Measurements from ENCODE around the gene PIH1D2. TPM values are rescaled to one million over a fixed set of nuclear protein-coding genes. Genes with fewer than 3 reads are reported as not detected.

Gene PIH1D2
- total RNA-seq, 1 experiment from 2014 or later = 2.7 TPM

GRCh38 chr11:112114460-112114859, 40.6 kb upstream of the PIH1D2 start:
- TF ChIP-seq CTCF (IDR thresholded peaks at IDR 0.05; ENCODE audit: insufficient read depth in 1 of 2, low read depth in 1 of 2, low read length in 1 of 2, severe bottlenecking in 1 of 2, unreplicated experiment in 1 of 2) = no peak
- no TSS peak for BruUV-seq (replicated peaks)
- intact Hi-C loops (cut with micrococcal nuclease; ENCODE audit: unreplicated experiment) = loop anchor here (5.0 kb wide), 1 partner anchor 48 kb away; the partner anchor contains the start of gene IL18
- ChIA-PET POLR2A (interaction anchor here (0.7 kb wide), 1 partner anchor 43 kb away, joined by 4 read pairs; no protein-coding TSS in a partner anchor), CTCF (interaction anchor here (0.6 to 2.5 kb wide), 6 partner anchors 61 to 408 kb away, joined by 3 to 15 read pairs (median 5); partner anchors contain the start of gene BCO2)
- H3K4me1 Mint-ChIP-seq (ENCODE audit: low read depth, unreplicated experiment) = no peaks in the 10 kb centered on the region
- H3K36me3 ChIP-seq (ENCODE audit: control insufficient read depth, insufficient read depth, low read length) = no peaks in the 10 kb centered on the region
- H3K4me3 ChIP-seq (ENCODE audit: low read depth, low read length) = no peak overlapping the region
- H3K9me3 ChIP-seq = no peaks in the 10 kb centered on the region
- no peaks in the 10 kb centered on the region for H3K9me3 Mint-ChIP-seq (ENCODE audit: unreplicated experiment)
- H3K27ac Mint-ChIP-seq (ENCODE audit: unreplicated experiment) = no peak overlapping the region
- H3K4me1 ChIP-seq = no peaks in the 10 kb centered on the region
- H3K27me3 Mint-ChIP-seq (ENCODE audit: insufficient read depth, unreplicated experiment) = no peaks in the 10 kb centered on the region
- DNase-seq = no peak
- H3K36me3 Mint-ChIP-seq (ENCODE audit: insufficient read depth, unreplicated experiment) = no peaks in the 10 kb centered on the region
- no peaks in the 10 kb centered on the region for H3K27me3 ChIP-seq (replicated peaks; ENCODE audit: control insufficient read depth, insufficient read depth, low read length)
- no peak overlapping the region for H3K4me3 Mint-ChIP-seq (ENCODE audit: unreplicated experiment)

GRCh38 chr11:112113539-112114457, 40.0 kb upstream of the PIH1D2 start:
- Mint-ChIP-seq H3K9me3 (ENCODE audit: unreplicated experiment) (no peaks in the 10 kb centered on the region), H3K4me3 (ENCODE audit: unreplicated experiment) (no peak overlapping the region), H3K27ac (ENCODE audit: unreplicated experiment) (no peak overlapping the region), H3K27me3 (ENCODE audit: insufficient read depth, unreplicated experiment) (no peaks in the 10 kb centered on the region), H3K4me1 (ENCODE audit: low read depth, unreplicated experiment) (no peaks in the 10 kb centered on the region), H3K36me3 (ENCODE audit: insufficient read depth, unreplicated experiment) (no peaks in the 10 kb centered on the region)
- no peaks in the 10 kb centered on the region for H3K4me1 ChIP-seq
- no peak overlapping the region for H3K4me3 ChIP-seq (ENCODE audit: low read depth, low read length)
- BruUV-seq (replicated peaks) = no TSS peak
- POLR2A ChIA-PET = interaction anchor here (0.7 kb wide), 1 partner anchor 44 kb away, joined by 4 read pairs; no protein-coding TSS in a partner anchor
- H3K9me3 ChIP-seq = no peaks in the 10 kb centered on the region
- no peaks in the 10 kb centered on the region for H3K36me3 ChIP-seq (ENCODE audit: control insufficient read depth, insufficient read depth, low read length)
- peak in 1 of 2 experiments; percentile 66 for DNase-seq
- peak; percentile 88 to 92 for TF ChIP-seq CTCF (IDR thresholded peaks at IDR 0.05; ENCODE audit: insufficient read depth in 1 of 2, low read depth in 1 of 2, low read length in 1 of 2, severe bottlenecking in 1 of 2, unreplicated experiment in 1 of 2)
- intact Hi-C loops (cut with micrococcal nuclease; ENCODE audit: unreplicated experiment) = loop anchor here (1.0 to 5.0 kb wide), 4 partner anchors 49 to 167 kb away; partner anchors contain the start of genes BCO2 and IL18
- H3K27me3 ChIP-seq (replicated peaks; ENCODE audit: control insufficient read depth, insufficient read depth, low read length) = no peaks in the 10 kb centered on the region
- CTCF ChIA-PET = interaction anchor here (0.7 to 2.5 kb wide), 10 partner anchors 11 to 1438 kb away, joined by 3 to 17 read pairs (median 4); partner anchors contain the start of gene BCO2

- no peaks in the 10 kb centered on the region for H3K27me3 Mint-ChIP-seq (ENCODE audit: insufficient read depth, unreplicated experiment)
- no TSS peak for BruUV-seq (replicated peaks)
- H3K4me1 ChIP-seq = no peaks in the 10 kb centered on the region
- no peak overlapping the region for H3K27ac Mint-ChIP-seq (ENCODE audit: unreplicated experiment)
- ChIA-PET CTCF (interaction anchor here (0.6 to 0.7 kb wide), 3 partner anchors 125 to 316 kb away, joined by 3 to 6 read pairs (median 3); no protein-coding TSS in a partner anchor), POLR2A (no interaction called here)
- intact Hi-C loops (cut with micrococcal nuclease; ENCODE audit: unreplicated experiment) = no loop called here
- no peak overlapping the region for H3K4me3 Mint-ChIP-seq (ENCODE audit: unreplicated experiment)
- H3K36me3 ChIP-seq (ENCODE audit: control insufficient read depth, insufficient read depth, low read length) = no peaks in the 10 kb centered on the region
- no peak overlapping the region for H3K4me3 ChIP-seq (ENCODE audit: low read depth, low read length)
- H3K27me3 ChIP-seq (replicated peaks; ENCODE audit: control insufficient read depth, insufficient read depth, low read length) = no peaks in the 10 kb centered on the region
- no peaks in the 10 kb centered on the region for H3K36me3 Mint-ChIP-seq (ENCODE audit: insufficient read depth, unreplicated experiment)
- H3K4me1 Mint-ChIP-seq (ENCODE audit: low read depth, unreplicated experiment) = no peaks in the 10 kb centered on the region
- H3K9me3 ChIP-seq = no peaks in the 10 kb centered on the region
- H3K9me3 Mint-ChIP-seq (ENCODE audit: unreplicated experiment) = no peaks in the 10 kb centered on the region
- no peak for DNase-seq
- TF ChIP-seq CTCF (IDR thresholded peaks at IDR 0.05; ENCODE audit: insufficient read depth in 1 of 2, low read depth in 1 of 2, low read length in 1 of 2, severe bottlenecking in 1 of 2, unreplicated experiment in 1 of 2) = no peak
Observed at GRCh38 chr11:112106070-112106469, 32.3 kb upstream of the PIH1D2 start.

Data from Caco-2 (cell line).